Stimulated activated naive CD8-positive, alpha-beta T cell treated with anti-CD3 and anti-CD28 coated beads, Interleukin-15, Interleukin-2, amounts not matched to agents 100 ng/mL and 50 ng/mL, for 24 hours (primary cell): ENCODE measurements around the gene THAP5.
"Not testable (repeated sequence)": the region's sequence is repeated elsewhere in the genome, so short reads cannot be mapped to it uniquely, and the experiment has no call there.

Experiments
- H3K27ac Mint-ChIP-seq: one replicate; pipeline ENCODE4 v1.8.0; 2021; ENCODE audit warnings: mild to moderate bottlenecking, mixed read lengths
- H3K27me3 Mint-ChIP-seq: one replicate; pipeline ENCODE4 v1.8.0; 2021; ENCODE audit warnings: mixed read lengths
- H3K36me3 Mint-ChIP-seq: one replicate; pipeline ENCODE4 v1.8.0; 2021; ENCODE audit warnings: low read depth, mixed read lengths
- H3K4me1 Mint-ChIP-seq: one replicate; pipeline ENCODE4 v1.8.0; 2021; ENCODE audit warnings: low read depth, mixed read lengths
- H3K4me3 Mint-ChIP-seq: one replicate; pipeline ENCODE4 v1.8.0; 2021; ENCODE audit warnings: mild to moderate bottlenecking, mixed read lengths
- H3K9me3 Mint-ChIP-seq: one replicate; pipeline ENCODE4 v1.8.0; 2021; ENCODE audit warnings: mixed read lengths

THAP5 gene

DNA sequence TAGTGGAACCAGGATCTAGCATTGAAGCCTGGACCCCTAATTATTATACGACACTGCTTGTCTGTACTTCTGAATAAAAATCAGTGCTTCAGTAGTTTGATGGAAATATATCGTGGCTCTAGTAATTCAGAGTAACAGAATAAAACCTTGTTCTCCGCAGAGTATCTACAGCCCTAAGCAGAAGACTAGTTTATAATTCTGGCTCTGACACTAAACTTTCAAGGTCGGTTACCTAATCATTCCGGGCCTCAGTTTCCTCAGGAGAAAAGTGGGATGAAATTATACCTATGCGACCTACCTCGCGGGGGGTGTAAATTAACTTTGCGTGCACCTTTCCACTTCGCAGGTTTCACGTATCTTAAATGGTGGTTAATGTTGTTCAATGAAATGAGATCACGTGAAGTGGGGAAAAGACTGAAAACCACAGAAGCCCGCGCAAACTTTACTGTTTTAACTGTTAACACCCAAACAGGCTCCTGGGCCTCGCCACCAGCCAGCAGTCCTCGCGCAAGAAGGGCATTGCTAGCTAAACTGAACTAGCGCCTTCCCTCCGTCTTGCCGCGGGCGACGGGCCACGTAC lies 615 bp downstream of the THAP5 start:
- H3K36me3 Mint-ChIP-seq = peaks cover 51% of the 10 kb centered on the region
- H3K9me3 Mint-ChIP-seq = peaks cover 3% of the 10 kb centered on the region
- peak overlapping the region; percentile 99 for H3K27ac Mint-ChIP-seq
- H3K27me3 Mint-ChIP-seq = no peaks in the 10 kb centered on the region
- H3K4me3 Mint-ChIP-seq = peak overlapping the region; percentile 99
- H3K4me1 Mint-ChIP-seq = peaks cover 60% of the 10 kb centered on the region

DNA sequence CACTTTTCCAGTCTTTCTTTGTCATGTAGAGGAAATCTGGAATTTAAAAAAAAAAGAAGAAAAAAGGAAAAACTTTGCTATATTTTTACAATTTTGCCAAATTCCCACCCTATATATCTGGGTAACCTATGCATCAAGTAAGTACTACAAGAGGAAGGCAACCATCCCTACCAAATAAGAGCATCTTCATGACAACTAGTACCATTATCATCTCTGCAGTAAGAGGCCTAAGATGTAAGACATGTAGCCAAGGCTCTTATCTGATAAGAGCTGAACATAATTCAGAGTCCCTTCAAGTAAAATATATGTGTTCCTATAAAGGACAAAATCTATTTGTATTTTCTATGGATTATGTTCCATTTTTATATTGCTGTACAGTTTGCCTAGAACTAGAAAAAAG lies 3.5 kb downstream of the THAP5 start:
- H3K4me1 Mint-ChIP-seq = peaks cover 37% of the 10 kb centered on the region
- H3K4me3 Mint-ChIP-seq = no peak overlapping the region
- no peaks in the 10 kb centered on the region for H3K27me3 Mint-ChIP-seq
- no peak overlapping the region for H3K27ac Mint-ChIP-seq
- H3K9me3 Mint-ChIP-seq = peaks cover 9% of the 10 kb centered on the region
- H3K36me3 Mint-ChIP-seq = peaks cover 45% of the 10 kb centered on the region

DNA sequence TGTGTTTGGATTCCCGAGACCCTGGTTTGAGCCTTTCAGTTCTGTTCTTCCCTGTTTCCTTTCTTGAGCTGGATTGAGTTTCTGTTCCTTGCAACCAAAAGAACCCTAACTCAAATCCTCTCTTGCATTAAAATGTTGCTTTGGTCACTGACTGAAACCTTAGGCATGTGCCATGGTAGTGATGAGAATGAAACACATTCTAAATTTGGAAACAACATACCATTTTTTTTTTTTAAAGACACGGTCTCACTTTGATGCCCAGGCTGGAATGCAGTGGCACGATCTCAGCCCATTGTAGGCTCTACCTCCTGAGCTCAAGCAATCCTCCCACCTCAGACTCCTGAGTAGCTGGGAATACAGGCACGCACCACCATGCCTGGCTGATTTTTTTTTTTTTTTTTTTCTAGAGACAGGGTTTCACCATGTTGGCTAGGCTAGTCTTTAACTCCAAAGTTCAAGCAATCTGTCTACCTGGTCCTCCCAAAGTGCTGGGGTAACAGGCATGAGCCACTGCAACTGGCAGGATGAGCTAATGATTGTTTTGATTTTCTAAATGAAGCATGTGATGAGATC lies 8.4 kb downstream of the THAP5 start:
- Mint-ChIP-seq H3K27ac (no peak overlapping the region), H3K4me3 (no peak overlapping the region), H3K9me3 (peaks cover 23% of the 10 kb centered on the region), H3K36me3 (peaks cover 62% of the 10 kb centered on the region), H3K4me1 (peaks cover 7% of the 10 kb centered on the region), H3K27me3 (no peaks in the 10 kb centered on the region)

DNA sequence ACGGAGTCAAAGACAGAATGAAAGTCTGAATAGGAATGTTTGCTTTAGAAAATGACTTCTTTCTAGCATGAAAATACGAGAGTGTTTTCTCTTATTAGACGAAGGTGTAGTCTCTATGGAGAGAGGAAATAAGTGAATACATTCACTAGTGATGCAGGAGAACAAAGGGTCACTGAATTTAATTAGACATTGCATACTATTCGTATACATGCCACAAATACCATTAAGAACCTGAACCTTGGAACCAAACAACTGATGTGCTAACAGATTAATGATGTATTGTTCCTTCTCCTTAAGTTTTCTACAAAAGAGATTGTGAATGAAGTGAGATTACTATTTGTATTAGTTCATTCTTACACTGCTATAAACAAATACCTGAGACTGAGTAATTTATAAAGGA lies 10.3 kb downstream of the THAP5 start:
- peaks cover 19% of the 10 kb centered on the region for H3K9me3 Mint-ChIP-seq
- no peaks in the 10 kb centered on the region for H3K4me1 Mint-ChIP-seq
- peaks cover 45% of the 10 kb centered on the region for H3K36me3 Mint-ChIP-seq
- no peak overlapping the region for H3K27ac Mint-ChIP-seq
- H3K4me3 Mint-ChIP-seq = no peak overlapping the region
- H3K27me3 Mint-ChIP-seq = no peaks in the 10 kb centered on the region

DNA sequence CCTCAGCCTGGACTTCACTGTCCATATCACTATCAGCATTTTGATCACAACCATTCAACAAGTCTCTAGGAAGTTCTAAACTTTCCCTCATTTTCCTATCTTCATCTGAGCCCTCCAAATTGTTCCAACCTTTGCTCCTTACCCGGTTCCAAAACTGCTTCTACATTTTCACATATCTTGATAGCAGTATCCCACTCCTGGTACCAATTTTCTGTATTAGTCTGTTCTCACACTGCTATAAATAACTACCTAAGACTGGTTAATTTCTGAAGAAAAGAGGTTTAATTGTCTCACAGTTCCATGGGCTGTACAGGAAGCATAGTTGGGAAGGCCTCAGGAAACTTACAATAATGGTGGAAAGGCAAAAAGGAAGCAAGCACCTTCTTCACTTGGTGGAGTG lies 11.9 kb downstream of the THAP5 start:
- peaks cover 19% of the 10 kb centered on the region for H3K9me3 Mint-ChIP-seq
- H3K4me1 Mint-ChIP-seq = no peaks in the 10 kb centered on the region
- no peak overlapping the region for H3K4me3 Mint-ChIP-seq
- no peaks in the 10 kb centered on the region for H3K27me3 Mint-ChIP-seq
- peaks cover 40% of the 10 kb centered on the region for H3K36me3 Mint-ChIP-seq
- H3K27ac Mint-ChIP-seq = no peak overlapping the region

DNA sequence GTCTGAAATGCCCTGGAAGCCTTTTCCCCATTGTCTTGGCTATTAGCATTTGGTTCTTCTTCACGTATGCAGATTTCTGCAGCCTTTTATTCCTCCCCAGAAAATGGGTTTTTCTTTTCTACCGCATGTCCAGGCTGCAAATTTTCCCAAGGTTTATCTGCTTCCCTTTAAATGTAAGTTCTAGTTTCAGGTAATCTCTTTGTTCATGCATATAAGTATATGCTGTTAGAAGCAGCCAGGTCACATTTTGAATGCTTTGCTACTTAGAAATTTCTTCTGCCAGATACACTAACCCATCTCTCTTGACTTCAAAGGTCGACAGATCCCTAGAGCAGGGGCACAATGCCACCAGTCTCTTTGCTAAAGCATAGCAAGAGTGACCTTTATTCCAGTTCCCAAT lies 12.3 kb downstream of the THAP5 start:
- no peaks in the 10 kb centered on the region for H3K4me1 Mint-ChIP-seq
- H3K27me3 Mint-ChIP-seq = no peaks in the 10 kb centered on the region
- H3K27ac Mint-ChIP-seq = no peak overlapping the region
- peaks cover 37% of the 10 kb centered on the region for H3K36me3 Mint-ChIP-seq
- peaks cover 19% of the 10 kb centered on the region for H3K9me3 Mint-ChIP-seq
- H3K4me3 Mint-ChIP-seq = no peak overlapping the region

DNA sequence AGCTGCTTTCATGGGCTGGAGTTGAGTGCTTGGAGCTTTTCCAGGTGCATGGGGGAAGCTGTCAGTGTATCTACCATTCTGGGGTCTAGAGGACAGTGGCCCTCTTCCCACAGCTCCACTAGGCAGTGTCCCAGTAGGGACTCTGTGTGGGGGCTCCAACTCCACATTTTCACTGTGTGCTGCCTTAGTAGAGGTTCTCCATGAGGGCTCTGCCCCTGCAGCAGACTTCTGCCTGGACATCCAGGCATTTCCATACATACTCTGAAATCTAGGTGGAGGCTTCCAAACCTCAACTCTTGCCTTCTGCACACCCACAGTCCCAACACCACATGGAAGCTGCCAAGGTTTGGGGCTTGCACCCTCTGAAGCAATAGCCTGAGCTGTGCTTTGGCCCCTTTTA lies 12.8 kb downstream of the THAP5 start:
- H3K27ac Mint-ChIP-seq, H3K4me1 Mint-ChIP-seq, H3K27me3 Mint-ChIP-seq, H3K4me3 Mint-ChIP-seq: not testable (repeated sequence)
- Mint-ChIP-seq H3K36me3 (peaks cover 33% of the 10 kb centered on the region), H3K9me3 (peaks cover 18% of the 10 kb centered on the region)

DNA sequence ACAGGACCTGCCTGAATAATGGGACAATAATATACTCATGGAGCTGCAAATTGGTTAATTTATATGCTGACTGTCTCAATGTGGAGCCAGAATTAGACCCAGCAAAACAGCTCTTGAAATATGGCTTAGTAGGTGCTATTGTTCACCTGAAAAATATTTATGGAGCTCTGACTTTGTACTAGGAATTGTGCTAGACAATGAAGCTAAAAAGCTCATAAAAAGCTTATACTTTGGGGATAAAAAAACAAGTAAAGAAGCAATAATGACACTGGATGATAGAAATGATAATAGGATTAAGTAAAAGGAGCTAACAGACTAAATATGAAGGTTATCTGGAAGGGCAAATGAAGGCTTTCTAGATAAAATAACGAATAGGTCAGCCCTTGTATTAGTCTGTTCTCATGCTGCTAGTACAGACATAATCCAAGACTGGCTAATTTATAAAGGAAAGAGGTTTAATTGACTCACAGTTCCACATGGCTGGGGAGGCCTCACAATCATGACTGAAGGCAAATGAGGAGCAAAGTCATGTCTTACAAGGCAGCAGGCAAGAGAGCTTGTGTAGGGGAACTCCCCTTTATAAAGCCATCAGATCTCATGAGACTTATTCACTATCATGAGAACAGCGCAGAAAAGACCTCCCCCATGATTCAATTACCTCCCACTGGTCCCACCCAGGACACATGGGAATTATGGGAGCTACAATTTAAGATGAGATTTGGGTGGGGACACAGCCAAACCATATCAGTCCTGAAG lies 21.2 kb downstream of the THAP5 start:
- not testable (repeated sequence) for H3K4me3 Mint-ChIP-seq, H3K9me3 Mint-ChIP-seq, H3K4me1 Mint-ChIP-seq

DNA sequence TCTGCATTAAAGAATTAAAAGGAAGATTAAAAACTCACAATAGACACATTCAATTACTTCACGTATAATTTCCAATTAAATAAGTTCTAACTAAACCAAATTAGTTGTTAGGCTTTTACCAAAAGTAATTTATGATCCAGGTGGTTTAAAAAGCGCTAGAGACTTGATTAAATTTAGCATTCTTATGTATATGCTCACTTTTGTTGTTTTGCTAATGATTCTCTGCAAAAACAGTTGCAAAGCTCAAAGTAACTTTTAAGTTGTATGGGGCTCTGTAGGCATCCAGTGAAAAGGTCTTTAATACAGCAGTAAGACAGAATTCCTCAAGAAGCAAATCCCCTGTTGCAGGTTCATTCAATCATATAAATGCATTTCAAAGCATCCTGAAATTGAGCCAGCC lies 28.0 kb downstream of the THAP5 start:
- H3K27me3 Mint-ChIP-seq = no peaks in the 10 kb centered on the region
- no peaks in the 10 kb centered on the region for H3K36me3 Mint-ChIP-seq
- H3K9me3 Mint-ChIP-seq = no peaks in the 10 kb centered on the region
- H3K27ac Mint-ChIP-seq = no peak overlapping the region
- H3K4me3 Mint-ChIP-seq = no peak overlapping the region
- H3K4me1 Mint-ChIP-seq = no peaks in the 10 kb centered on the region

More for the DNA sequence above, 21.2 kb downstream of the THAP5 start:
- H3K36me3 Mint-ChIP-seq, H3K27me3 Mint-ChIP-seq, H3K27ac Mint-ChIP-seq: not testable (repeated sequence)

DNA sequence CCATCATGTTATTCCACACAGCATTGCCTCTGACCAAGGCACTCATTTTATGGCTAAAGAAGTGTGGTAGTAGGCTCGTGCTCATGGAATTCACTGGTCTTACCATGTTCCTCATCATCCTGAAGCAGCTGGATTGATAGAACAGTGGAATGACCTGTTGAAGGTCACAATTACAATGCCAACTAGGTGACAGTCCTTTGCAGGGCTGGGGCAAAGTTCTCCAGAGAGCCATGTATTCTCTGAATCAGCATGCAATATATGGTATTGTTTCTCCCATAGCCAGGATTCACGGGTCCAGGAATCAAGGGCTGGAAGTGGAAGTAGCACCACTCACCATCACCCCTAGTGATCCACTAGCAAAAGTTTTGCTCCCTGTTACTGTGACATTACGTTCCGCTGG lies 30.8 kb downstream of the THAP5 start:
- not testable (repeated sequence) for H3K36me3 Mint-ChIP-seq, H3K27ac Mint-ChIP-seq, H3K4me3 Mint-ChIP-seq, H3K9me3 Mint-ChIP-seq, H3K4me1 Mint-ChIP-seq, H3K27me3 Mint-ChIP-seq

DNA sequence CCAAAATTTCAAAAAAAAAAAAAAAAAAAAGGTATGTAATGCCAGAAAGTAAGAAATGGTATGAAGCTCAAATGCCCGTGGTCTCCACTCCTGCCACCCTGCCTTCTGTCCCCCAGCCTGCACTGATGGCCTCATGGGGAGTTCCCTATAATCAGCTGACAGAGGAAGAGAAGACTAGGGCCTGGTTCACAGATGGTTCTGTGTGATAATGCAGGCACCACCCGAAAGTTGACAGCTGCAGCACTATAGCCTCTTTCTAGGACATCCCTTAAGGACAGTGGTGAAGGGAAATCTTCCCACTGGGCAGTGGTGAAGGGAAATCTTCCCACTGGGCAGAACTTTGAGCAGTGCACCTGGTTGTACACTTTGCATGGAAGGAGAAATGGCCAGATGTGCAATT lies 31.3 kb downstream of the THAP5 start:
- H3K9me3 Mint-ChIP-seq, H3K27me3 Mint-ChIP-seq, H3K27ac Mint-ChIP-seq, H3K36me3 Mint-ChIP-seq, H3K4me3 Mint-ChIP-seq, H3K4me1 Mint-ChIP-seq: not testable (repeated sequence)

DNA sequence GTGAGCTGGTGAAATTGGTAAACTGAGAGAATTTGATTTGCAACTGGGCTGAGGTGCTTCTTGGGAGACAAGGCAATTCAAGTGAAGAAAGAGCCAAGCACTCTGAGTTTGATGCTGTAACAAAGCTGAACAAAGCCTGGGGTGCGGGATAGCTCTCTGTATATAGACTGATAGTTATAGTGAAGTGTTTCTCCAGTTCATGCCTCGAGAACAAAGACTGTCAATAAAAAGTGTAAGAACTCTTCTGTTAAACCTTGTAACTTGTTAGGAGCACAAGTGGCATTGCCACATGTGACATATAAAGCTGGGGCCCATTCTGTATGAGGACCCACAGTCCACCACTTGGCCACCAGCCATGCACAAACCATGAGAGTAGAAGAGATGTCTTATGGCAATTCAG lies 32.3 kb downstream of the THAP5 start:
- H3K27ac Mint-ChIP-seq = no peak overlapping the region
- H3K4me3 Mint-ChIP-seq = no peak overlapping the region
- peaks cover 6% of the 10 kb centered on the region for H3K4me1 Mint-ChIP-seq
- H3K27me3 Mint-ChIP-seq = no peaks in the 10 kb centered on the region
- H3K9me3 Mint-ChIP-seq = no peaks in the 10 kb centered on the region
- no peaks in the 10 kb centered on the region for H3K36me3 Mint-ChIP-seq

DNA sequence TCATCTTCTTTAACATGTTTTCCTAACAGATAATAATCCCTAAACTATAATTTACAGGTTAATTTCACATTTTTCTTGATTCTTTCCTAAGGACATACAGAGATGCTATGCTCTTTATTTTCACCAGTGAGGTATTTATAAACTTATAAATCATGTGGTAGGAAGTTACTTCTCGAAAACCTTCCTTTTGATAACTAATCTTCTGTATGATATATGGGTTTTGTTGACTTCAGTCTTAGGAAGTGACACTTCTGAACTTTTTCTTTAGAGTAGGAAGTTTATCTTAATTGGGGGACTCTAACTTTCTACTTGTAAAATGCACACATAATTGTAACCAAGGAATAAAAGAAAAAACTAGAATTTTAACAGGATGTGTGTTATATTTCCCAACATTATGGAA lies 33.8 kb downstream of the THAP5 start:
- Mint-ChIP-seq H3K36me3 (no peaks in the 10 kb centered on the region), H3K9me3 (no peaks in the 10 kb centered on the region), H3K4me3 (no peak overlapping the region), H3K27ac (no peak overlapping the region), H3K4me1 (peaks cover 6% of the 10 kb centered on the region), H3K27me3 (no peaks in the 10 kb centered on the region)

DNA sequence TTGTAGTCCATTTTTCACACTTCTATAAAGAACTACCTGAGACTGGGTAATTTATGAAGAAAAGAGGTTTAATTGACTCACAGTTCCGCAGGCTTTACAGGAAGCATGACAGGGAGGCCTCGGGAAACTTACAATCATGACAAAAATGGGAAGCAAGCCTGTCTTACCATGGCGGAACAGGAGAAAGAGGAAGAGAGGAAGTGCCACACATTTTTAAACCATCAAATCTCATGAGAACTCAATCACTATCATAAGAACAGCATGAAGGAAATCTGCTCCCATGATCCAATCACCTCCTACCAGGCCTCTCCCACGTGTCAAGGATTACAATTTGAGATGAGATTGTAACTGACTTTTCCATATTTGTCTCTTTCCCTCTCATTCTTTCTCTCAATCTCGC lies 34.2 kb downstream of the THAP5 start:
- Mint-ChIP-seq H3K4me1 (peaks cover 6% of the 10 kb centered on the region), H3K9me3 (no peaks in the 10 kb centered on the region), H3K27ac (no peak overlapping the region), H3K27me3 (no peaks in the 10 kb centered on the region), H3K36me3 (no peaks in the 10 kb centered on the region), H3K4me3 (no peak overlapping the region)

DNA sequence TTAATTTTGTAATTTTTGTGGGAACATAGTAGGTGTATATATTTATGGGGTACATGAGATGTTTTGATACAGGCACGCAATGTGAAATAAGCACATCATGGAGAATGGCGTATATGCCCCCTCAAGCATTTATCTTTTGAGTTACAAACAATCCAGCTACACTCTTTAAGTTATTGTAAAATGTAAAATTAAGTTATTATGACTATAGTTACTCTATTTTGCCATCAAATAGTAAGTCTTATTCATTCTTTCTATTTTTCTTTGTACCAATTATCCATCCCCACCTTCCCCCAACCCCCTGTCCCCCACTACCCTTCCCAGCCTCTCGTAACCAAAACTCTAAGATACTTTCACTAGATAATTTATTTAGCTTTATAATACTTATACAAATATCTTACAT lies 35.8 kb downstream of the THAP5 start:
- Mint-ChIP-seq H3K9me3 (no peaks in the 10 kb centered on the region), H3K27ac (no peak overlapping the region), H3K36me3 (no peaks in the 10 kb centered on the region), H3K4me3 (no peak overlapping the region), H3K27me3 (no peaks in the 10 kb centered on the region), H3K4me1 (peaks cover 6% of the 10 kb centered on the region)

DNA sequence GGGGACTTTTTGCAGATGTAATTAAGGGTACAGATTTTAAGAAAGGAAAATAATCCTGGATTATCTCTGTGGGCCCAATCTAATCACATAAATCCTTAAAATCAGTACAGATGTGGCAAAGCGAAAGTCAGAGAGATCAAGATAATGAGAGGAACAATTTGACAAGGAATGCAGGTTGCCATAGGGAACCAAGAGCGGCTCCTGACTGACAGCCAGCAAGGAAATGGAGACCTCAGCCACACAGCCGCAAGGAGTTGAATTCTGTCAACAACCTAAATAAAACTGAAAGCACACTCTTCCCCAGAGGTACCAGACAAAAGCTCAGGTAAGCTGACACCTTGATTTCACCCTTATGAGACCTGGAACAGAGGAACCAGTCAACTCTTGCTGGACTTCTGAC lies 40.2 kb downstream of the THAP5 start:
- Mint-ChIP-seq H3K9me3 (no peaks in the 10 kb centered on the region), H3K4me1 (peaks cover 30% of the 10 kb centered on the region)

More for the DNA sequence above, 40.2 kb downstream of the THAP5 start:
- H3K36me3 Mint-ChIP-seq = no peaks in the 10 kb centered on the region
- no peak overlapping the region for H3K27ac Mint-ChIP-seq
- no peak overlapping the region for H3K4me3 Mint-ChIP-seq
- H3K27me3 Mint-ChIP-seq = no peaks in the 10 kb centered on the region
